GM19240 (cell line): Measurements from ENCODE around the gene SENP6.
A peak's percentile ranks its signal among the peaks of the same experiment; 100 is the strongest.
"Not testable (repeated sequence)": the region's sequence is repeated elsewhere in the genome, so short reads cannot be mapped to it uniquely, and the experiment has no call there.

Experiments
- DNase-seq: peaks from one replicate; pipeline ENCODE4 v3.0.0; 2011; ENCODE audit warnings: low spot score; ENCODE audit not compliant: insufficient read length

SENP6 gene

DNA sequence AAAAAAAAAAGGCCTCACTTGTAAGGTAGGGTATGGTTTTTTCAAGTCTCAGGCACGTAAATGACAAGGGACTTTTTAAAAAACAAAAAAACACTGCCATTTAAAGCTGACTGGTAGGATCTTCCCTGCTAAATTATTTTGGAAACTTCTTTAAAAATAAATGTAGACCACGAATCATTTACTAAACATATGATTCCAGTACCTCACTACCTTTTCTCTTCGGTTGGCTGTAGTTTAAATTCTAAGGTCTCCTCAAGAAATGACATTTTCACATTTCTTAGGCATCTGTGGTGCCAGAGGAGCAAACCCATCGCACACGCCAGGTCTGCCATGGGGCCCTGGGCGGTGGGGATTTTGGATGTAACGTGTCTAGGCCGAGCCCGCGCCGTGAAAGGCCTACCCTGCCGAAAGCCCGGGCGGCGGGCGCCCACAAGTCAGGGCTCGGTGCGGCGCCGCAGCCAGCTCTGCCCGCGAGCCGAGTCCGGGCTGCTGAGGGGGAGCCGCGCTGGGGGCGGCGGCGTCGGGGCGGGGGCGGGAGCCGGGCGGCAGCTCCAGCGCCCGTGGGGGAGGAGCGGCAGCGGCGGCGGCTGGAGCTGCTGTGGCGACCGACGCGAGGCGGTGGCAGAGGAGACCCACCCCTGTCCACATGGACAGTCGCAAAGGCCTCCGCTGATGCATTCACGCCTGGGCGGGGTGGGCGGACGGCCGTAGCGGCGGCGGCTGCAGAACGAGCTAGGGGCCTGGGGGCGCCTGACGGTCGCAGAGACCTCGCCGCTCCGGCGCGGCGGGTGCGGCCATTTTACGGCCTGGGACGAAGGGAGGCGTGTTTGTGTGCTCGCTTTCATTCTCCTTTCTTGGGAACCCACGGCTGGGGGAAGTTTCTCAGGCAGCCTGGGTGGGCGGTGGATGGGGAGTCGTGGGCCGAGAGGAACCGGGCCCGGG lies at the start of gene SENP6:
Gene SENP6 (plus strand): TSS at position 577 of the 942 bp plus-strand sequence. CDS start 645 bp downstream, outside the sequence.
- peak; percentile 22 for DNase-seq

- no peak for DNase-seq
These were observed 45.4 kb upstream of the SENP6 start for GRCh38 chr6:75556240-75556639.

DNA sequence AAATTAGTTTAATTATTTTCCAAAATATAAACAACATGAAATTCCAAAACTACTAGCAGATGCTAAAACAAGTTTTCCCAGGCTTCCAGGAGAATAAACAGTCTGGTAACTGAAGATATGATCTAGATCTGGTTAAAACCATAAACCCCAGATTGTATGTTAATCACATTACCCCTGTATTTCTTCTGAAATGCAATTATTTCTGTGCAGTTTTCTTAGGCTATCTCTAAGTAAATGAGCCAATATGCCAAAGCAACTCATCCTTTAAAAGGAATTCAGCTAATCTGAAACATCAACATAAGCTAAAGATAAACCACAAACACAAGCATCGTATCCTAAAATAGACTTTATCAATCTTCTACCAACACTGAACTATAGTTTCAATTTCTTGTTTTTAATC lies 44.6 kb upstream of the SENP6 start:
- DNase-seq, result no peak

- peak; percentile 18 for DNase-seq
These were observed 38.6 kb upstream of the SENP6 start for GRCh38 chr6:75563032-75563431.

DNA sequence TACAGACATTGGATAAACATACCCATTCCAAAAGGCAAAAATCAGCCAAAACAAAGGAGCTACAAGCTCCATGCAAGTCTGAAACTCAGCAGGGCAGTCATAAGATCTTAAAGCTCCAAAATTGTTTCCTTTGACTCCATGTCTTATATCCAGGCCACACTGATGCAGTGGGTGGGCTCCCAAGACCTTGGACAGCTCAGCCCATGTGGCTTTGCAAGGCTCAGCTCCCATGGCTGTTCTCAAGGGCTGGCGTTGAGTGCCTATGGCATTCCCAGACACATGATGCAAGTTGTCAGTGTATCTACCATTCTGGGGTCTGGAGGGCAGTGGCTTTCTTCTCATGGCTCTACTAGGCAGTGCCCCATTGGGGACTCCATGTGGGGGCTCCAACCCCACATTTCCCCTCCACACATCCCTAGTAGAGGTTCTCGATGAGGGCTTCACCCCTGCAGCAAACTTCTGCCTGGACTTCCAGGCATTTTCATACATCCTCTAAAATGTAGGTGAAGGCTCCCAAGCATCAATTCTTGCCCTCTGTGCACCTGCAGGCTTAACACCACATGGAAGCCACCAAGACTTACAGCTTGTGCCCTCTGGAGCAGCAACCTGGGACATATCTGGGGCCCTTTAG lies 35.4 kb upstream of the SENP6 start:
- DNase-seq, result no peak

GRCh38 chr6:75568100-75568499 lies 33.6 kb upstream of the SENP6 start:
- DNase-seq, result no peak

DNA sequence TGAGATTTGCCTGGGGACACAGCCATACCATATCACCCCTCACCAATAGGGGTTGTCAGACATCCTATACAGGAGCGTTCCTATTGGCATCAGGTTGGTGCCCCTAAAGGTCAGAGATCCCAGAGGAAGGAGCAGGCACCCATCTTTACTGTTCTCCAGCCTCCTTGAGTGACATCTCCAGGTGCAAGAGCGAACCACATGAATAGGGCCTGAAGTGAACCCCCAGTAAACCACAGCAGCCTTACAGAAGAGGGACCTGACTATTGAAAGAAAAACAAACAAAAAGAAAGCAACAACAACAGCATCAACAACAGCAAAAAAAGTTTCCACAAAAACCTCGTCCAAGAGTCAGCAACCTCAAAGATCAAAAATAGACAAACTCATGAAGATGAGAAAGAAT lies 32.7 kb upstream of the SENP6 start:
- DNase-seq, result no peak

- not testable (repeated sequence) for DNase-seq
These were observed 31.0 kb upstream of the SENP6 start for GRCh38 chr6:75570671-75571070.

GRCh38 chr6:75572072-75572471 lies 29.6 kb upstream of the SENP6 start:
- no peak for DNase-seq

- no peak for DNase-seq
These were observed 21.7 kb upstream of the SENP6 start for GRCh38 chr6:75579951-75580350.

- no peak for DNase-seq
These were observed 20.4 kb upstream of the SENP6 start for GRCh38 chr6:75581231-75581630.

GRCh38 chr6:75584552-75584951 lies 17.1 kb upstream of the SENP6 start:
- DNase-seq, result not testable (repeated sequence)

- no peak for DNase-seq
These were observed 12.7 kb upstream of the SENP6 start for GRCh38 chr6:75588948-75589347.

- no peak for DNase-seq
These were observed 11.3 kb upstream of the SENP6 start for GRCh38 chr6:75590370-75590769.

GRCh38 chr6:75596380-75596779 lies 5.3 kb upstream of the SENP6 start:
- not testable (repeated sequence) for DNase-seq

DNA sequence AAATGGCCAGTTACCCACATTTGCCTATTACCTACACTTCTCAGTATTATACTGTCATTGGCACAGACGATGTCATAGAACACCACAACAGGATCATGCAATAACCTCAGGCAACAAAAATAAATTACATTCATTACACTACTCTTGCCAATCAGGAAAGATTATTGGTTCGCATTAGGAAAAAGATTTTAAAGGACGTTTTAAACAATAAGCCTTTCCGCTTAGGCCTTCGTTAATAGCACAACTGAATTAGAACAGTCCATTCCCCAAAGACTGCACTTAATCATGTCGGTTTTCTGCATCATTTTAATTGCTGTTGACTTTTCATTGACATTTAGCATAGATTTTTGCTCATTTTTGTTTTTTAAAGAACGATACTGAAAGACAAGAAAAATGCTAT lies 912 bp upstream of the SENP6 start:
- no peak for DNase-seq

- DNase-seq, result no peak
These were observed 796 bp downstream of the SENP6 start for GRCh38 chr6:75602246-75603105.

GRCh38 chr6:75603106-75603420 lies 1.4 kb downstream of the SENP6 start:
- DNase-seq, result no peak

DNA sequence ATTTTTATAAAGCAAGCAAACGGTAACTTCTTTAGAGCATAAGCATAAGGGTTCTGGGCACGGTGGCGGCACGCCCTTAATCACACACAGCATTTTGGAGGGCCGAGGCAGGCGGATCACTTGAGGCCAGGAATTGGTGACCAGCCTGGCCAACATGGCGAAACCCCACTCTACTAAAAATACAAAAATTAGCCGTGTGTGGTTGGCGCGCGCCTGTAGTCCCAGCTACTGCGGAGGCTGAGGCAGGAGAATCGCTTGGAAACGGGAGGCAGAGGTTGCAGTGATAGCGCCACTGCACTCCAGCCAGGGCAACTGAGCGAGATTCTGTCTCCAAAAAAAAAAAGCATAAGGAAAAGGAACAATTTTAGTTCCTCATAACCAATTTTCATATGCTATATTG lies 2.6 kb downstream of the SENP6 start:
- DNase-seq, result no peak

DNA sequence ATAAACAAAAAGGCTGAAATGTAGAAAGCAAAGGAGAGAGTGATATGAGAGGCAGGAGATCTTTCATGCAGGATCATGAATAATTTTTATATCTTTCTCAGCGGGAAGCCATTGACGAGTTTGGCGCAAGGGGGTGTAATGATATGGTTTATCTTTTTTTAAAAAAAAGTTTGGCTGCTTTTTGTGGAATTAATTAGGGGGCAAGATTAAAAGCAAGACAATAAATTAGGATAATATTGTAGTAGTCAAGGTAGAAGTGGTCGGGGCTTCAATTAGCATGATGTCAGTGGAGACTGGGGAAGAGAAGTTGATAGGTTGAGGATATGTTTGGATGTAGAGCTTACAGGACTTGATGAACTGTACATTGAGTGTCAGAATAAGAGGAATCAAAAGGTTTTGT lies 4.0 kb downstream of the SENP6 start:
- no peak for DNase-seq

DNA sequence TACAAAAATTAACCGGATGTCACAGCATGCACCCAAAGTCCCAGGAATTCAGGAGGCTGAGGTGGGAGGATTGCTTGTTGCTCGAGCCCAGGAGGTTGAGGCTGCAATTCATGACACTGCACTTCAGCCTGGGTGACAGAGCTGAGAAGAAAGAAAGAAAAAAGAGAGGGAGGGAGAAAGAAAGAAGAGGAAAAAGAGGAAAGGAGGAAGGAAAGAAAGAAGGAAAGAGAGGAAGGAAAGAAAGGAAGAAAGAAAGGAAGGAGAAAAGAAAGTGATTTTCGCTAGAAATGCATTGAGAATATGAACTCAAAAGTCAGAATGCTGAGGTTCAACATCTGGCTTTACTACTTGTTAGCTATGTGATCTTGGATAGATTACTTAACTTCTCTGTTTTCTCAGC lies 6.6 kb downstream of the SENP6 start:
- no peak for DNase-seq

DNA sequence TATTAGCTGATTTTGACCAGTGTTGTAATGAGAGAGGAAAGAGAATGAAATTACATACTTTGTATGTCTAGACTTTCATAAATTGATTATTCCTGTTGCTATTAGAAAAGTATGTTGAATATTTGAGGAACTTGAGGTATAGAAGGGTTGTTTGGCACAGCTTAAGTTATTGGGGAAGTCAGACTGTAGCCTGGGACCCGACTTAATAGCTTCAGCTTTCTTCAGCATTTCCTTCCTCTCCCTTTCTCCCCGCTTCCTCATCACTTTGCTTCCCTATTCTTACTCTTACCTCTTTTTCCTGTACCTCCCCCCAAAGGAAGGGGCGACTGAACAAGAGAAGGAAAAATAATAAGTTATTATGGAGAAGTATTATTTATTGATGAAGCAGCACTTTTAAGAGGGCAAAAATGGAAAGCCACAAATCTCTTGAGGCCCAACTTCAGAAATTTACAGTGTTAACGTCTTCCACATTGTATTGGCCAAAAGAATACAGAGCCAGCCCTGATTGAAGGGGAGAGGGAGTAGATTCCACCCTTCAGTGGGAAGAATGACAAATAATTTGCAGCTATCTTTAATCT lies 7.4 kb downstream of the SENP6 start:
- DNase-seq, result no peak
